HL-60 (cell line): Measurements from ENCODE around the gene PRPF19.

ENCODE experiments used
- CTCF ChIP-seq: IDR thresholded peaks from one replicate; pipeline ENCODE4 v1.5.1; 2011; ENCODE audit warnings: low read length, control low read depth, inconsistent platforms; ENCODE audit not compliant: insufficient read depth
- GABPA ChIP-seq: IDR thresholded peaks from 2 replicates; pipeline ENCODE4 v1.6.1; 2012; ENCODE audit warnings: low read depth
- REST ChIP-seq: IDR thresholded peaks from 2 replicates; pipeline ENCODE4 v1.6.1; 2012; ENCODE audit warnings: low read depth; ENCODE audit not compliant: insufficient replicate concordance
- SPI1 ChIP-seq: IDR thresholded peaks from 2 replicates; pipeline ENCODE4 v1.6.1; 2012; ENCODE audit warnings: low read depth, mild to moderate bottlenecking, borderline replicate concordance

GRCh38 chr11:60900673-60901404 is 5.5 kb downstream of the PRPF19 start:
- TF ChIP-seq CTCF: no peak
- no peak for TF ChIP-seq SPI1
- TF ChIP-seq REST: peak; percentile 55
- TF ChIP-seq GABPA: no peak
